GM12801 (cell line): ENCODE data around the gene UPK1B.

Experiments
- CTCF ChIP-seq: IDR thresholded peaks from one replicate; pipeline ENCODE4 v1.5.1; 2011; ENCODE audit warnings: control low read depth; ENCODE audit not compliant: insufficient read length; ENCODE audit errors: extremely low read depth

UPK1B gene

GRCh38 chr3:119220970-119221667 lies 47.7 kb downstream of the UPK1B start:
- TF ChIP-seq CTCF: no peak

GRCh38 chr3:119221779-119222320 lies 48.5 kb downstream of the UPK1B start:
- TF ChIP-seq CTCF: no peak

- no peak for TF ChIP-seq CTCF
Measured at GRCh38 chr3:119222391-119222790, 49.0 kb downstream of the UPK1B start.

- no peak for TF ChIP-seq CTCF
Measured at GRCh38 chr3:119223511-119223910, 50.1 kb downstream of the UPK1B start.

- no peak for TF ChIP-seq CTCF
Measured at GRCh38 chr3:119225121-119225520, 51.7 kb downstream of the UPK1B start.

GRCh38 chr3:119227070-119227850 lies 53.9 kb downstream of the UPK1B start:
- TF ChIP-seq CTCF: no peak

- no peak for TF ChIP-seq CTCF
Measured at GRCh38 chr3:119228373-119229145, 55.2 kb downstream of the UPK1B start.
